Esophagus muscularis mucosa (tissue), 4 donors: ENCODE results near the gene APOL2. TPM values are rescaled to one million over a fixed set of nuclear protein-coding genes. Genes with fewer than 3 reads are reported as not detected.

ENCODE experiments used
- DNase-seq: peaks from one replicate; pipeline ENCODE4 v3.0.0-alpha.2; 2017; ENCODE audit errors: extremely low spot score
- H3K27ac ChIP-seq, 4 donors: fragments of 200-600 bp; sonication (generic); replicated peaks in 1 of 4; 1 replicate in 3 of 4; 2 replicates in 1 of 4; pipeline ENCODE4 v1.5.1; 2016 to 2019; ENCODE audit warnings: mild to moderate bottlenecking in 1 of 4
- H3K27me3 ChIP-seq, 4 donors: fragments of 200-600 bp; sonication (generic); one replicate each; pipeline versions ENCODE4 v1.5.1 to v1.6.0; 2016 to 2019
- H3K36me3 ChIP-seq, 4 donors: fragments of 200-600 bp; sonication (generic); one replicate each; pipeline ENCODE4 v1.5.1; 2016 to 2019
- H3K4me1 ChIP-seq, 4 donors: fragments of 200-600 bp; sonication (generic); one replicate each; pipeline ENCODE4 v1.5.1; 2016 to 2019
- H3K4me3 ChIP-seq, 4 donors: fragments of 200-600 bp; sonication (generic); 1 replicate in 2 of 4; 2 replicates in 2 of 4; pipeline ENCODE4 v1.5.1; 2016 to 2019; ENCODE audit warnings: mild to moderate bottlenecking in 4 of 4, moderate library complexity in 1 of 4
- H3K9me3 ChIP-seq, 4 donors: fragments of 200-600 bp; sonication (generic); 1 replicate in 3 of 4; 2 replicates in 1 of 4; pipeline ENCODE4 v1.5.1; 2016 to 2019
- CTCF ChIP-seq, 3 experiments: fragments of 200-600 bp in 2 of 3; fragments of 450-650 bp in 1 of 3; sonication (generic) in 2 of 3; IDR thresholded peaks; one replicate each; pipeline ENCODE4 v1.5.1; 2017 to 2019; ENCODE audit warnings: antibody characterized with exemption in 3 of 3, mild to moderate bottlenecking in 2 of 3, moderate library complexity in 1 of 3
- EP300 ChIP-seq: sonication (generic); formaldehyde crosslinking; IDR thresholded peaks from one replicate; pipeline ENCODE4 v1.6.1; 2017; ENCODE audit warnings: antibody characterized with exemption
- POLR2A ChIP-seq: fragments of 450-650 bp; IDR thresholded peaks from one replicate; pipeline ENCODE4 v1.6.1; 2017; ENCODE audit warnings: antibody characterized with exemption, moderate library complexity, mild to moderate bottlenecking, low read depth
- POLR2AphosphoS5 ChIP-seq, 2 donors: sonication (generic); formaldehyde crosslinking; IDR thresholded peaks; one replicate each; pipeline ENCODE4 v1.6.1; 2017; ENCODE audit warnings: antibody characterized with exemption in 2 of 2
- WGBS: methylation state at CpG from one replicate; pipeline ENCODE4 v1.1.5; 2018; 5-methylcytosine and 5-hydroxymethylcytosine counted together
- intact Hi-C: fragments of 100-400 bp; cut with DNase I; formaldehyde crosslinking; loops from one replicate; pipeline ENCODE4 v1.15.1; 2023
- total RNA-seq, 4 donors: library from RNA; depleted of rRNA; stranded (reverse); fragments of >200 nt; gene quantifications; one replicate each; pipeline versions ENCODE4 v1.1.0 to v1.2.1, GENCODE V29; 2016

The APOL2 gene
- total RNA-seq, 4 donors from 2014 or later = 22.0 to 41.9 (median 34.4) TPM

- no peak for DNase-seq
Observed at GRCh38 chr22:36243986-36244385, 4.7 kb upstream of the APOL2 start.

GRCh38 chr22:36239150-36239400, 252 bp downstream of the APOL2 start:
- H3K4me3 ChIP-seq = peak overlapping the region; percentile 60 to 70 (median 60)
- TF ChIP-seq EP300 = no peak
- TF ChIP-seq POLR2A = no peak
- no peak for TF ChIP-seq POLR2AphosphoS5 (IDR thresholded peaks at IDR 0.05)
- no peak for TF ChIP-seq CTCF (IDR thresholded peaks at IDR 0.05)
- intact Hi-C loops = loop anchor here (5.0 kb wide), 1 partner anchor 42 kb away; no protein-coding TSS in a partner anchor
- peak overlapping the region; percentile 85 to 90 (median 88) for H3K27ac ChIP-seq
- no peak for DNase-seq
- H3K4me1 ChIP-seq = peaks cover 42 to 63% (median 62%) of the 10 kb centered on the region in 4 donors
- H3K9me3 ChIP-seq = no peaks in the 10 kb centered on the region
- H3K36me3 ChIP-seq = peaks cover 0 to 1% (median 0%) of the 10 kb centered on the region in 4 donors
- WGBS = 0% methylated on average over 4 of the region's 4 CpGs
- H3K27me3 ChIP-seq = no peaks in the 10 kb centered on the region

More at GRCh38 chr22:36243986-36244385, 4.7 kb upstream of the APOL2 start:
- 86% methylated on average over 5 of the region's 5 CpGs for WGBS
- Histone ChIP-seq H3K27me3 (no peaks in the 10 kb centered on the region), H3K27ac (peak overlapping the region; percentile 51 to 73 (median 66)), H3K4me3 (no peak overlapping the region), H3K36me3 (no peaks in the 10 kb centered on the region), H3K9me3 (no peaks in the 10 kb centered on the region), H3K4me1 (peaks cover 26 to 32% (median 27%) of the 10 kb centered on the region in 4 donors)
- intact Hi-C loops = loop anchor here (5.0 kb wide), 1 partner anchor 33 kb away; no protein-coding TSS in a partner anchor
- TF ChIP-seq CTCF (IDR thresholded peaks at IDR 0.05) (no peak), POLR2A (no peak), POLR2AphosphoS5 (IDR thresholded peaks at IDR 0.05) (no peak), EP300 (no peak)

GRCh38 chr22:36238373-36239149, 766 bp downstream of the APOL2 start:
- TF ChIP-seq POLR2A (no peak), EP300 (no peak), CTCF (IDR thresholded peaks at IDR 0.05) (no peak), POLR2AphosphoS5 (IDR thresholded peaks at IDR 0.05) (no peak)
- intact Hi-C loops = loop anchor here (5.0 kb wide), 1 partner anchor 41 kb away; no protein-coding TSS in a partner anchor
- H3K4me3 ChIP-seq = peak overlapping the region; percentile 60 to 70 (median 60)
- H3K9me3 ChIP-seq = no peaks in the 10 kb centered on the region
- WGBS = 5% methylated on average over 5 of the region's 5 CpGs
- H3K27ac ChIP-seq = peak overlapping the region; percentile 85 to 90 (median 88)
- peaks cover 36 to 61% (median 57%) of the 10 kb centered on the region in 4 donors for H3K4me1 ChIP-seq
- DNase-seq = no peak
- no peaks in the 10 kb centered on the region for H3K27me3 ChIP-seq
- H3K36me3 ChIP-seq = peaks cover 0 to 6% (median 1%) of the 10 kb centered on the region in 4 donors

- H3K4me3 ChIP-seq = peak overlapping the region; percentile 60 to 70 (median 60)
- no peaks in the 10 kb centered on the region for H3K9me3 ChIP-seq
- WGBS = 59% methylated on average over 12 of the region's 12 CpGs
- peaks cover 6 to 15% (median 9%) of the 10 kb centered on the region in 4 donors for H3K36me3 ChIP-seq
- DNase-seq = no peak
- intact Hi-C loops = loop anchor here (5.0 kb wide), 1 partner anchor 40 kb away; no protein-coding TSS in a partner anchor
- TF ChIP-seq CTCF (IDR thresholded peaks at IDR 0.05) (no peak), EP300 (no peak), POLR2AphosphoS5 (IDR thresholded peaks at IDR 0.05) (no peak), POLR2A (no peak)
- peaks cover 33 to 66% (median 54%) of the 10 kb centered on the region in 4 donors for H3K4me1 ChIP-seq
- peak overlapping the region; percentile 85 to 90 (median 88) for H3K27ac ChIP-seq
- H3K27me3 ChIP-seq = no peaks in the 10 kb centered on the region
Observed at GRCh38 chr22:36237462-36238372, 1.6 kb downstream of the APOL2 start.
